ENCODE results near the gene RCOR2. TPM values are rescaled to one million over a fixed set of nuclear protein-coding genes. Genes with fewer than 3 reads are reported as not detected.
A peak's percentile ranks its signal among the peaks of the same experiment; 100 is the strongest.

RCOR2 gene
- total and polyA plus RNA-seq, 2 of the 13 experiments (the other 11 are each of a cell fraction or from before 2014, with no cell fraction given) = 8.3 to 8.5 TPM

GRCh38 chr11:63919267-63920125, 2.5 kb upstream of the RCOR2 start (continued):
- no peak; the same call in 1 of the 2 replicates for TF ChIP-seq ZNF776 (CRISPR knock-in tag; IDR thresholded peaks at IDR 0.05)
- TF ChIP-seq ZNF563 (CRISPR knock-in tag; IDR thresholded peaks at IDR 0.05) = peak; percentile 35; the same call in 1 of the 2 replicates
- no peak for TF ChIP-seq TP53 (CRISPR knock-in tag; conservative IDR thresholded peaks at IDR 0.05)
- TF ChIP-seq ZBTB3 (CRISPR knock-in tag; IDR thresholded peaks at IDR 0.05; ENCODE audit: borderline replicate concordance, low read depth) = peak; percentile 10; the same call in 1 of the 2 replicates
- peak; percentile 66; the same call in 1 of the 2 replicates for TF ChIP-seq ZNF746 (CRISPR knock-in tag; IDR thresholded peaks at IDR 0.05)
- TF ChIP-seq, protein P1, sequence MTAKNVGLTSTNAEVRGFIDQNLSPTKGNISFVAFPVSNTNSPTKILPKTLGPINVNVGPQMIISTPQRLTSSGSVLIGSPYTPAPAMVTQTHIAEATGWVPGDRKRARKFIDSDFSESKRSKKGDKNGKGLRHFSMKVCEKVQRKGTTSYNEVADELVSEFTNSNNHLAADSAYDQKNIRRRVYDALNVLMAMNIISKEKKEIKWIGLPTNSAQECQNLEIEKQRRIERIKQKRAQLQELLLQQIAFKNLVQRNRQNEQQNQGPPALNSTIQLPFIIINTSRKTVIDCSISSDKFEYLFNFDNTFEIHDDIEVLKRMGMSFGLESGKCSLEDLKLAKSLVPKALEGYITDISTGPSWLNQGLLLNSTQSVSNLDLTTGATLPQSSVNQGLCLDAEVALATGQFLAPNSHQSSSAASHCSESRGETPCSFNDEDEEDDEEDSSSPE (CRISPR knock-in tag; IDR thresholded peaks at IDR 0.05) = peak; percentile 80
- 0 out of 2 replicates have a peak, but pooled peaks have one; percentile 8 for TF ChIP-seq ZNF703 (CRISPR knock-in tag; IDR thresholded peaks at IDR 0.05; ENCODE audit: borderline replicate concordance)
- TF ChIP-seq ZBTB38 (CRISPR knock-in tag; IDR thresholded peaks at IDR 0.05) = peak; percentile 66
- TF ChIP-seq ZBTB7B (CRISPR knock-in tag; IDR thresholded peaks at IDR 0.05) = 0 out of 2 replicates have a peak, but pooled peaks have one; percentile 42
- TF ChIP-seq AGO2 (optimal IDR thresholded peaks at IDR 0.05; ENCODE audit: low read depth, low read length) = peak; percentile 90
- peak; percentile 15; the same call in 1 of the 2 replicates for TF ChIP-seq DR1 (CRISPR knock-in tag; IDR thresholded peaks at IDR 0.05)
- 0 out of 2 replicates have a peak, but pooled peaks have one; percentile 20 for TF ChIP-seq AHDC1 (CRISPR knock-in tag; IDR thresholded peaks at IDR 0.05; ENCODE audit: borderline replicate concordance)
- TF ChIP-seq BCL3 (CRISPR knock-in tag; IDR thresholded peaks at IDR 0.05) = peak; percentile 51; the same call in 1 of the 2 replicates
- 0 out of 2 replicates have a peak, but pooled peaks have one; percentile 52 for TF ChIP-seq KLF6 (CRISPR knock-in tag; IDR thresholded peaks at IDR 0.05)
- TF ChIP-seq ARID4A (CRISPR knock-in tag; IDR thresholded peaks at IDR 0.05; ENCODE audit: borderline replicate concordance) = peak; percentile 73

Data from HepG2 (cell line).